GM04504 (cell line): ENCODE results near the gene ZC3H7B.

ENCODE experiments used
- DNase-seq: peaks from one replicate; pipeline ENCODE4 v3.0.0-alpha.2; 2012; ENCODE audit warnings: low read depth

The ZC3H7B gene

GRCh38 chr22:41356430-41357028 lies 55.2 kb downstream of the ZC3H7B start:
- DNase-seq, result no peak

DNA sequence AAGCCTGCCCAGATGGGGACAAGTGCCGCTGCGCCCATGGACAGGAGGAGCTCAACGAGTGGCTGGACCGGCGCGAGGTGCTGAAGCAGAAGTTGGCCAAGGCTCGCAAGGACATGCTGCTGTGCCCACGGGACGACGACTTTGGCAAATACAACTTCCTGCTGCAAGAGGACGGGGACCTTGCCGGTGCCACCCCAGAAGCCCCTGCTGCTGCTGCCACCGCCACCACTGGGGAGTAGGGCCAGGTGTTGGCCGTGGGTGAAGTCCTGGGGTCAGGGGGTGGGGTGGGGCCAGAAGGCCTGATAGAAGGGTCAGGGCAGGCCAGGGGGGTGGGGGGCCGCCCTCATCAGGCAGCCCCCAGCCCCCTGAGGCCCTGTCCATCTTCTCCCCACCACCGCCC lies 55.9 kb downstream of the ZC3H7B start:
- DNase-seq, result no peak

DNA sequence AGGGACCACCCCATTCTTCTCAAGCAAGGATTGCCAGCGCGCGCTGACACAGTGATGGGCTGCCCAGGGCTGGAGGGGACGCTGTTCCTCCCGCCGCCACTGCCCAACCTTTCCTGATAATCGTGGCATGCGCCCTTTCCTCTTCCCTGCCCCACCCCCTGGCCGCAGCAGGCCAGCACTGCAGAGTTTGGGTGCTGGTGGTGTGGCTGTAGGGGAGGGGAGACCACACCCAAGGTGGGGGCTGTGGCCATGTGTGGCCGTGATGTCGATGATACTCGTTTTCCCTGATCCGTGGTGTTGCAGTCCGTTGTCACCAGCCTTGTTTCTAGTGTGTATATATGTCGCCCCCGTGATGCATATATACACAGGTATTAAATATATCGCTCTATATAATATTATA lies 57.6 kb downstream of the ZC3H7B start:
- DNase-seq, result no peak

DNA sequence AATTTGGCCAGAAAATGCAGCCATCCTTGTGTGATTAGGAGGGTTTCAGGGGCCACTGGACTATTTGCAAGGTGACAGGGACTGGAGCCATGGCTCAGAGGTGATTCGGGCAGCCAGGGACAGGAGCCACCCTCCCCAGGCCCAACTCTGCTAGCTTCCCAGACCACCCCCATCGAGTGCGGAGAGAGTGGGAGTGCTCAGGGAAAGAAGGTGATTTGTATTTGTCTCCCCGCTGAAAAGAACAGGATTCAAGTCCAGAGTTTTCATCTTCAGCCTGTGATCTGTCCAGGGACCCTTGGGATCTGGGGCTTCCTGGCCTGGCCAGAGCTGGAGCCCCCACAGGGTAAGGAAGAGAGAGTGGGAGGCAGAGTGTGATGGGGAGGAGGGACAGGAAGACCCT lies 58.1 kb downstream of the ZC3H7B start:
- DNase-seq, result no peak

DNA sequence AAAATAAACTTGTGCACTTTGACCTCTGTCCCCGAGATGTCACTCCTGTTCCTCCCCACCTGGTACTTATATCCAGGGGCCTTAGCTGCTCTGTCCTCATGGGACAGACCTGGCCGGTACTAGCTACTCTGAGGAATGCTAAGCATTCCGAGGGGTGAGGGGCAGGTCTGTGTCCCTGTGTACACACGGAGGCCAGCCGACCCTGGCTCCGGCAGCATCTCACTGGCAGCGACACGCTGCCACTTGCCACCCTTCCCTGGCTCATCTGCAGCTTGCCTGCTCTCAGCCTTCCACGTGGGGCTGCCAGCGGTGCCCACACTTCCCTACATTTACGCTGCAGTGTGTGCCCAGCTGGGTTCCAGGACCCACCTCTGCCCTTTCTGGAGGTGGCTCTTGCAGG lies 58.8 kb downstream of the ZC3H7B start:
- no peak for DNase-seq

DNA sequence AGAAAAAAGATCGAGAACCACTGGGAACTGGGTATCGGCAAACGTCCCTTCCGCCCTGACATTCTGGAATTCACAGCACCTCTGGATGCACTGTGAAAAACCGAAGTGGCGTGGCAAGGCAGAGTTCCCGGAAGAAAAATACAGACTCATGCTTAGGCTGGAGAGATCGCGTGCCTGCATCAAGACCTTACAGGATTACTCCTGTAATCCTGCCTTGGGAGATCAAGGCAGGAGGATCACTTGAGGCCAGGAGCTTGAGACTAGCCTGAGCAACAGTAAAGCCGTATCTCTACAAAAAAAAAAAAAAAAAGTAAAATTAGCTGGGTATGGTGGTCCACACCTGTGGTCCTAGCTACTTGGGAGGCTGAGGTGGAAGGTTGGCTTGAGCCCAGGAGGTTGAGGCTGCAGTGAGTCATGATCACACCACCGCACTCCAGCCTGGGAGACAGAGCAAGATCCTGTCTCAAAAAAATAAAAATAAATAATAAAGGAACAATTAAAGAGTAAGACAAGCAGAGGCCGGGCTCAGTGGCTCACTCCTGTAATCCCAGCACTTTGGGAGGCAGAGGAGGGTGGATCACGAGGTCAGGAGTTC lies 60.5 kb downstream of the ZC3H7B start:
- DNase-seq, result no peak

- DNase-seq, result no peak
Measured at GRCh38 chr22:41362615-41363014, 61.3 kb downstream of the ZC3H7B start.

- DNase-seq, result no peak
Measured at GRCh38 chr22:41364233-41364632, 62.9 kb downstream of the ZC3H7B start.

GRCh38 chr22:41364955-41365354 lies 63.6 kb downstream of the ZC3H7B start:
- DNase-seq, result no peak

GRCh38 chr22:41365425-41365824 lies 64.1 kb downstream of the ZC3H7B start:
- no peak for DNase-seq

GRCh38 chr22:41366323-41367029 lies 65.2 kb downstream of the ZC3H7B start:
- DNase-seq, result no peak

DNA sequence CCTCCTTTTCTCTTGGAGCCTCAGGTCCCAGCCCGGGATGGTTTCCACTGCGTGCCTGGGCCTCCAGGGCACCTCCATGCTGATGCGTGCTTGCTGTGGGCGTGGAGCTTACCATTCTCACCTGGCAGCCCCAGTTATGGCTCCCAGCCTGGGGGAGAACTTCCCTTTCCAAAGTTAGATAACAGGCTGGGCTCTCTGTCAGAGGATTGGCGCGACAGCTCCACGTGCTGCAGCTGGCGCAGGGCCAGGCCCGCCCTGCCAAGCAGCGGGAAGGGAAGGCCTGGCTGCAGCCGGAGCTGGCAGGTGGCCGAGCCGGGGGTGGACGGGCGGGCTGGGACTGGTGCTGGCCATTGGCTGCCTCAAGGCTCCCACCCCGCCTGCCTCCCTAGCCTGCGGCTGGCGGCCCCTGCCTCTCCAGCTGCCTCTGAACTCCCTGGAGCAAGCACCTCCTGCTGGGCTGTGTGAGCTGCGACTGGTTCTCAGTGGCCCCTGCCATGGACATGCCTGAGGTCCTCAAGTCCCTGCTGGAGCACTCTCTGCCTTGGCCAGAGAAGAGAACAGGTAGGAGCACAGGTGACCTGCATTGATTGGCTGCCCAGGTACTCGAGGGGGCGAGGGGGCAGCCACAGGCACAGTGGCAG lies 65.8 kb downstream of the ZC3H7B start:
- DNase-seq, result peak; percentile 84

DNA sequence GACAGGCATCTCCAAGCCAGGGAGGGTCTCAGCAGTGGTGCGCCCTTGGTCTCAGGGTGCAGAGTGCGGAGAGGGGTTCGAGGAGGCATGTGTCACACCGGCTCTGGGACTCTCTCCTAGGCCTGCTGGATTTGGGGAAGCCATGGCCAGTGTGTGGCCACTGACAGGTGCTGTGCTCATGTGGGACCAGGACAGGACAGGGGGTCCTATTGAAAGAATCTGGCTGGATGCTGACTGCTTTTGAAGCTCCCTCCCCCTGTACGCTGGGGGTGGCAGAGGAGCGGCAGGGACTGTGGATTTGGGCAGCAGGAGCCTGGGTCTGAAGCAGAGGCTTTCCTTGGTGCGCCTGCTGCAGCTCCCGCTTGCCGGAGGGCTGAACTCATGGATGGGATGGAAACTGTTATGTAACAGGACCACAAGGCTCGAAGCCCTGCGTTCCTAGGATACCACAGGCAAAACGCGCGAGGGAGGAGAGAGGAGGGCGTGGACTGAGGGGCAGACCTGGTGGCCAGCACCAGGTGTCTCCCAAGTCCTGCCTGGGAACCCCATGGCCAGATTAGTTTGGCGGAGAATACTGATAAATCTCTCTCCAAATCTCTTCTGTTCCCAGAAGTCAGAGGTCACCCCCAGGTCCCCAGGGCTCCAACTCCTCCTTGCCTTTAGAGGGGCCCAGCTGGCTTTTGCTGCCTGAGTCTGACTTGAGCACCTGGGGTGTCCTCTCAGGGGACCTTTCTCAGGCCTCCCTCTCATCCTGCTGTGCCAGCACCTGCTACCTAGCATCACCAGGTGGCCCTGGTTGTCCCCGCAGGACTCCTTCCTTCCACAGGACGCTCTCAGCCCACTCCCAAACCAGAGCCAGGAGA lies 66.6 kb downstream of the ZC3H7B start:
- DNase-seq, result peak; percentile 36

DNA sequence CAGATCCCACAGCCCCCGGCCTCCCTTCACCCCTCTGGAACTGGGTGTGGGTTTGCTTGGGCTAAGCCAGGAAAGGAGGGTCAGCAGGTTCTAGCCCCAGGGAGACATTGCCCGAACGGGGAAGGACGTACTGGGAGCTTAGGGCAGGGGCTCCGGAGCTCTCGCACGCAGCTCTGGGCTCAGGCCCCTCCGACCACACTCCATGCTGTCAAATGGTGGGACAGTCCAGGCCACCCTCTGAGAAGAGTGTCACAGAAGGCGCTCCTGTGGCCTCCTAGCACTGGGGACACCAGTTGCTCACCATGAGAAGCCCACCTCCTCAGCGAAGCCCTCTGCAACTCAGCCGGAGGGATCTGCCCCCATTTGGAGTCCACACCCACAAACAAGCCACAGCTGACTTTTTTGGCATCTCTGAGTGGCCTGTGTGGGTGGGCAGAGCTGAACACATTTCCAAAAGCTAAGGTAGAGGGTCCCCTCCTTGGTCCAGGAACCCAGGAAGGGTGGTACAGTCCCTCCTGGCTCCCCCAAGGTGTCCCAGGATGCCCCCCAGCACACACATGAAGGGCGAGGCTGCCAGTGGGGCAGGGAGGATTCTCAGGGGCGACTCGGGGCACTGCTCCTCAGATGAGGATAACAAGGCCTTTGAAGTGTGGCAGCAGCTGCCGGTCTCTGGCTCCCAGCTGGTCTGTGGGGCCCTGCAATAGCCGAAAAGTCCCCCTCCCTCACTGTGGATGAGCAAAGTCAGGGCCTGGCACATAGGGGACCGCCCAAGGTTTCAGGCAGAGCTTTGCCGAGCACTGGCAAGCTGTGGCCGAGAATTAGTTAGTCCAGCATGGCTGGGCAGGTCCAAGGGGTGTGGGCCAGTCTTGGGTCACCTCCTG lies 67.5 kb downstream of the ZC3H7B start:
- no peak for DNase-seq

- no peak for DNase-seq
Measured at GRCh38 chr22:41369424-41369745, 68.1 kb downstream of the ZC3H7B start.

DNA sequence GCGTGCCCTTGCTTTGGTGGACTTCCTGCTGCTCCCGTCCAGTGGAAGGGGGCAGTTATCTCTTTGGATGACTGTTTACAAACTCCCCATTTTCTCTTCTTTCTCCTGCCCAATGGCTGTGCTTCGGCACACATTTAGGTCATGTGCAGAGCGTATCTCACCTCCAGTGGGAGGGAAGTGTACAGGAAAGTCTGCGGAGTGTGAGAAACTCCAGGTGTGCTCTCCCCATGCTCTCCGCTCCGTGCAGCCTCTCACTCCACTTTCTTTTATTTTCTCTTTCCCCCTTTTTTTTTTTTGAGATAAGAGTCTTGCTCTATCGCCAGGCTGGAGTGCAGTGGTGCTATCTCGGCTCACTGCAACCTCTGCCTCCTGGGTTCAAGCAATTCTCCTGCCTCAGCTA lies 68.5 kb downstream of the ZC3H7B start:
- DNase-seq, result no peak

DNA sequence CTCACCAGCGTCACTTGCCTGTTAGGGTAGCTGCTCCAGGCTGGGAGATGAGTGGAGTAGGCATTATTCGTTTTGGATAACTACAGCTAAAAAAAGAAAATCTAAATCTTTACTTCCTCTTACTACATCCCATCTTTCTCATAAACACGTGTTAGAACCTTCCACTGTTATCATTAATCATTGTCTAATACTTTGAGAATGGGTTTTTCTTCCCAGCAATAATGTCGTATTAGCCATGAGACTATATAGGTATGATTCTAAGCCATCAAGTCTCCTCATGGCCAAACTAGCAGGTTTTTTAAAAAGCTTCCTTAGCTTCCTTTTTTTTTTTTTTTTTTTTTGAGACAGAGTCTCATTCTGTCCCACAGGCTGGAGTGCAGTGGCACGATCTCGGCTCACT lies 76.5 kb downstream of the ZC3H7B start:
- DNase-seq, result no peak

DNA sequence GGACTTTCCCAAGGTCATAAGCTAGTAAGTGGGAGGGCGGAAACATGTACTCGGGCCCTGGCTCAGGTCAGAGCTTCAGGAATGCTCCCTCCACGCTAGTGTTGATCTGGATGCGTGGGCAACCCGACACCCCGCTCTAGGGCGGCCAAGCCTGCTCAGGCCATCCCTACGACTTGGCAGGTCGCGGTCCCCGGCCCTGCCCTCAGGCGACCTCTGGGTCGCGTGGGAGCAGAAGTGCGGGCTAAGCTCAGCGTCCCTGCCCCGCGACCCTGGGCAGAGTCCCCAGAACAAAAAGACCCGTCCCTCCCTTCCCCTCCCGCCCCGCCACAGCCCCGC lies 79.6 kb downstream of the ZC3H7B start:
- DNase-seq, result peak; percentile 90

DNA sequence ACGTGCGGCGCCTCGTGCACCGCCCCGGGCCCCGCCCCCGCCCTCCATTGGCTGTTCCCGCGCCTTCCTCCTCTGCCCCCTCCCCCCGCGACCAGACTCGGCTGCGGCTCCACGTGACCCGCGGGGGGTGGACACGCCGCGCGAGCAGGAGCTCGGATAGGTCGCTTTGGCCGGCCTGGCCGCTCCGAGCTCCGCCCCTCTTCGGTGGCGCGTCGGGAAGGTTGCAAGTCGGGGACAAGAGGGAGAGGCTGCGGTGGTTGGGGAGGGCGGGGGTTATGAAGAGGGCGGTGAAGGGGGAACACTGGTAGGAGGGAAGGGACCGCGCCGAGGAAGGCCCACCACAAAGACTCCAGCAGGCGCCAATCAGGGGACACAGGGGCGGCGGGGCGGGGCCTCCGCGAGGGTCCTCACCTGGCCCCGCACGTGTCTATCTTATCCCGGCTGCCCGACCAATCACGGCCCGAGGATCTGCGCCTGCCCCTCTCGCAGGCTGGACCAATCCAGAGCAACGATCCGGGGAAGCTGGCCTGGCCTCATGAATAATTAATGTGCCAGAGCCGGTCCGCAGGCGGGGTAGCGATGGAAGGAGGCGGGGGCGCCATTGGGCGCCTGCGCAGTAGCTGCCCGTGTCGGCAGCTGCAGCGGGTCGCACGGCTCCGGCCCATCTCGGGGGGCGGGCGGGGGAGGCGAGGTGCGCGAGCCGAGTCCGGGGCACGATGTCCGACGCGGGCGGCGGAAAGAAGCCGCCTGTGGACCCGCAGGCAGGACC lies 80.2 kb downstream of the ZC3H7B start, which contains the start of gene TEF:
Gene TEF (plus strand): TSS at position 614 of the 769 bp plus-strand sequence. CDS start 103 bp downstream, at position 717.
- peak; percentile 97 for DNase-seq

DNA sequence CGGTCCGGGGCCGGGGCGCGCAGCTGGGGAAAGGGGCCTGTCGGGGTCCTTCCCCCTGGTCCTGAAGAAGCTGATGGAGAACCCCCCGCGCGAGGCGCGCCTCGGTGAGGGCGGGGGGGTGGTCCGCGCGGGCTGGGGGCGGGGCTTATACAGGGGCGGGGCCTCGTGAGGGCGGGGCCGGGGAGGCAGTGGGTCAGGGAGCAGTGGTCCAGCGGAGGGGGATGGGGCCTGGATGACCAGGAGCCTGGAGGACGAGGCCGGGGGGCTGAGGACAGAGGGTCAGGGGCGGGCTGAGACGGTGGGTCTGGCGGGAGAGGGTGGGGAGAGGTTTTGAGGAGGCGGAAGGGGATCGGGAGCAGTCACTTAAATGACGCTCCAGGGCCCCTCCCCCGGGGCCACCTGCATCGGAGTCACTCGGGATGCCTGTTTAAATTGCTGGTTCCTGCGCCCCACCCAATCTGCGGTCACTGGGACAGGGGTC lies 80.8 kb downstream of the ZC3H7B start:
- no peak for DNase-seq
